GM18508 (cell line): ENCODE data around the gene TARBP2.
"Not testable (repeated sequence)": the region's sequence is repeated elsewhere in the genome, so short reads cannot be mapped to it uniquely, and the experiment has no call there.

Source experiments
- ATAC-seq: cut with Tn5 transposase; IDR thresholded peaks from one replicate; pipeline ENCODE4 v1.9.1; 2021; ENCODE audit warnings: moderate number of reproducible peaks; ENCODE audit not compliant: insufficient read depth, unreplicated experiment

Gene TARBP2

DNA sequence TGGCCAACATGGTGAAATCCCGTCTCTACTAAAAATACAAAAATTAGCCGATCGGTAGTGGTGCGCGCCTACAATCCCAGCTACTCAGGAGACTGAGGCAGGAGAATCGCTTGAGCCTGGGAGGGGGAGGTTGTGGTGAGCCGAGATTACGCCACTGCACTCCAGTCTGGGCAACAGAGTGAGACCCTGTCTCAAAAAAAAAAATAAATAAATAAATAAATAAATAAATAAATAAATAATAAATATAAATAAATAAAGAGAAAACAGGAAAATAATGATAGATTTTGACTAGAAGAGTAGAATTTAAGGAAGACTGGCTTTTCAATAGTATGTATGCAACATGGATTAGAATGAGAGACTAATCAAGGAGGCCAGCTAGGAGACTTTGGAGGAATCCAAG, 49.0 kb downstream of the TARBP2 start:
- ATAC-seq, result not testable (repeated sequence)

DNA sequence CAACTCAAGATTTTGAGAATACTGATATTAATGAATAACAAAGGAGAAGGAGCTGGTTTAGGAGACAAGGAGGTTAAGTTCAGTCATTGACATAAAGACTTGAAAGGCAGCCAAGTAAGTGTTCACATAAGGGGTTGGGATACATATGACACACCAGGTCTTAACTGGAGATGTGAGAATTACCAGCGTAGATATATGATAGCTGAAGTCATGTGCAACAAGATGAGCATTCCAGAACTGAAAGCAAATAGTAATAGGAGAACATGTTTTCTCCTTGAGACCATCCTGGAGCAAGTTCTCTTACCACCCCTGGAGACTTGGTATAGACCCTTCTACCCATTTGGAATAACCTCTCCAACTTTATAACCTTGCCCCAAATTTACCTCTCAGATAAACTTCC, 49.5 kb downstream of the TARBP2 start:
- ATAC-seq, result no peak

DNA sequence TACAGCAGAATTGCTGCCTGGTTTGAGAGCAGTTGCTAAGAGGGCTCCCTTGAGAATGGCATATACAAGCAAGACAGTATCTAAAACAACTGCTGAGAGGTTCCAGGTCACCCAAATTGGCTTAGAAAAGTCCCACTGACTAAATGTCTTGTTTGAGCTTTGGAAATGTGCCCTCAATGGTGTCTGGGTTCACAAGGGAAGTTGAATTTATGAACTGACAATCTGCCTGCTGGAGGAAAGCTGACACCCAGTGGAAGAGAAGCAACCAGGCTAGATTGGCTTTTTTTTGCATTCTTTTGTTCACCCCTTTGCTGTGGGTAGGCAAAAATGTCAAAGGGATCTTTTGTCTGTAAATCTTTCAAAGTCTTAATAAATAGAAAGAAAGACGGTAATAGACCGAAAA, 50.8 kb downstream of the TARBP2 start:
- ATAC-seq, result no peak

DNA sequence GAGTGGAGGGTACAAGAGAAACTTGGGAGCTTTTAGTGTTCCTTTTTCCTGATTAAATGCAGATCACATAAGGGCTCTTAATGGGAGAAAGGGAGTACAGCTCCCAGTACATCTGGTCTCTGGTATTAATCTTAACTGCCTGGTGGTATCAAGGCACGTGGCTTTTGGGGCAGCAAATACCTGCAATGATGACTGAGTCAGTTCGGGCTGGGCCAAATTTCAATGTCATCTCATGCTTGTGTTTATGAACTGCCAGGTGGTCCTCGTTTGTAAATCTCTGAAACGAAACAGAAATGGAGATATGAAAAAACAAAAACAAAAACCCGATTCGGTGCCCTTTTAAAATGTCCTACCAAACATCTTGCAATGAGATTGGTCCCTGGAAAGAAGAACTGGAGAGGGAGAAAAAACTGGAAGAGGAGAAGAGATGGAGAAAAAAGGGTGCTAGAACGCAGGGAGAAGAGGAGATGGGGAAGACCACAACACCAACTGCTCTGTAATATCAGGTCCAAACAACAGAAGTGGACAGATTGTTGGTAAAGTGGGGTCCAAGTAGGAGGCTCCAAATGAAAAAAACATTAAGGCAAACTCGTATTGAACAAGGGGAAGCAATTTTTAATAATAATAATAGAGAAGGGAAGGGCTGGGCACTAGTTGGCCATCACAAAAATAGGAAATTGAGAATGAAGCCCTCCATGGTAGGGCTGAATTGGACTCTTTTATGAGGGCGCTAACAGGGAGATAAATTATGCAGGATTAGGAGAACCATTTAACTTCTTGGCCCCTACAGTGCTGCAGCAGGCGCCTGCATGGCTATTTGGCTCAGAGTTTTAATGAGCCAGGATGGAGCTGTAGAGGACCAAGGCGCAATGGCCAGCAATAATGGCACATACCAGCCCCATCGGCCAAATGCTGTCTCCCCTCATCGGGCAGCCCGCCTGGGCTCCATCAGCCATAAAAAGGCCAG, 51.6 kb downstream of the TARBP2 start:
- no peak for ATAC-seq
